Posterior vena cava (tissue), 2 donors: ENCODE data around the gene IL1R2. TPM values are rescaled to one million over a fixed set of nuclear protein-coding genes. Genes with fewer than 3 reads are reported as not detected.

ENCODE experiments used
- DNase-seq: peaks from one replicate; pipeline ENCODE4 v3.0.0-alpha.2; 2020; ENCODE audit warnings: low spot score
- intact Hi-C, 2 donors: fragments of 100-400 bp; cut with DNase I; formaldehyde crosslinking; loops; one replicate each; pipeline versions ENCODE4 v1.14.1 to v1.14.2; 2022 to 2023
- total RNA-seq, 2 donors: library from RNA; stranded (reverse); fragmentation: NEBNext Ultra II Directional; extraction: Animal tissue kit (Norgen Biotek cat#: 25700); gene quantifications; one replicate each; pipeline ENCODE4 v1.2.1, GENCODE V29; 2021
- donor health status: DM: yes; HTN: yes; CAD: no.
- donor health status: DM: yes; HTN: yes; CAD: no.

Gene IL1R2
- total RNA-seq, 2 donors from 2014 or later: 16.3 to 27.0 TPM

DNA sequence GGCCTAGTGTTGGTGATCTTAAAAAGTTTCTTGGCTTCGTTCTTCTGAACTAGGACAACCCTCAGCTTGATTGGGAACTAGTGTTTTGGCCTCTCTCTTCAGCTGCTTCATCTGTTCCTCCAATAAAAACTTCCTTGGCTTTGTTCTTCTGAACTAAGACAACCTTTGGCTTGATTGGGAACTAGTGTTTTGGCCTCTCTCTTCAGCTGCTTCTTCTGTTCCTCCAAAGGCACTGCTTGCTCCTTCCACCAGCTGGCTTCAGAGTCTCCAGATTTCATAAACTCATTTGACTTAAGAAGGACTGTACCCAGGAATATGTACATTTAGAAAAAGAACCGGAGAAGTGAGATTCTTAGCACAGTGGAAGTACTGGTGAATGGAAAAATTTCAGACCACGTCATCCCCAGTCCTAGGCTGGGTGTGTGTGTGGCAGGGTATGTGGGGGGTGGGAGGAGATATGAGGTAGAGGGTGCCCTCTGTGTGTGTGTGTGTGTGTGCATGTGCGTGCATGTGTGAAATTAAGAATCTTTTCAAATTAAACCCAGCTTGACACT, 20.4 kb downstream of the IL1R2 start:
- no peak for DNase-seq
- intact Hi-C loops: no loop called here

- intact Hi-C loops: no loop called here
- no peak for DNase-seq
These were observed 21.7 kb downstream of the IL1R2 start for GRCh38 chr2:102013206-102014040.

GRCh38 chr2:102014041-102014345, 22.2 kb downstream of the IL1R2 start:
- intact Hi-C loops: no loop called here
- no peak for DNase-seq

DNA sequence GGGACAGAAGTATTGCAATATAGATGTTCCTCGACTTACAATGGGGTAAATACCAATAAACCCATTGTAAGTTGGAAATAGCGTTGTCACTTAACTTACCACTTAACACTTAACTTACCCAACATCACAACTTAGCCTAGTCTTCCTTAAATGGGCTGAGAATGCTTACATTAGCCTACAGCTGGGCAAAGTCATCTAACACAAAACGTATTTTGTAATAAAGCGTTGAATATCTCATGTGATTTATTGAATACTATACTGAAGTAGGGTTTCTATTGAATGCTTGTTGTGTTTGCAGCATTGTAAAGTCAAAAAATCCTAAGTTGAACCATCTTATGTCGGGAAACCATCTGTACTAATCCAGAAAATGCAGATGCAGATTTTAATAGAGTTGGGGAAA, 23.6 kb downstream of the IL1R2 start:
- intact Hi-C loops: no loop called here

DNA sequence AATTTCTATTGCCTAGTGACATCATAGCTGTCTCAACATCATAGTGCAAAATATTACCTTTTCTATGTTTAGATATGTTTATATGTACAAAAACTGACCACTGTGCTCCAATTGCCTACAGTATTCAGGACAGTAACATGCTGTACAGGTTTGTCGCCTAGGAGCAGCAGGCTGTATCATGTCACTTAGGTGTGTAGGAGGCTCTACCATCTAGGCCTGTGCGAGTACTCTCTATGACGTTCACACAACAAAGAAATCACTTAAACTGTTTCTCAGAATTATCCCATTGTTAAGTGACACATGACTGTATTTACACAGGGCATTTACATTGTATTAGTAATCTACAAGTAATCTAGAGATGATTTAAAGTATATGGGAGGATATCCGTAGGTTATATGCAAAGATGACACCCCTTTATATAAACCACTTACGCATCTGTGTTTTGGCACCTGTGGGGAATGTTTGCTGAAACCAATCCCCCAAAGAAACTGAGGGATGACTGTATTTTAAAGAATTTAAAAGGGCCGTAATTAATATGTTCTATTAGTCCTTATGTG, 24.7 kb downstream of the IL1R2 start:
- no peak for DNase-seq
- intact Hi-C loops: no loop called here

More for the DNA sequence above, 23.6 kb downstream of the IL1R2 start:
- DNase-seq: no peak

- intact Hi-C loops: no loop called here
- DNase-seq: no peak
These were observed 27.2 kb downstream of the IL1R2 start for GRCh38 chr2:102018823-102019445.

GRCh38 chr2:102020596-102021170, 28.9 kb downstream of the IL1R2 start:
- DNase-seq: peak; percentile 96
- intact Hi-C loops: loop anchor here (2.0 to 10.0 kb wide), 5 partner anchors 42 to 220 kb away; no protein-coding TSS in a partner anchor

DNA sequence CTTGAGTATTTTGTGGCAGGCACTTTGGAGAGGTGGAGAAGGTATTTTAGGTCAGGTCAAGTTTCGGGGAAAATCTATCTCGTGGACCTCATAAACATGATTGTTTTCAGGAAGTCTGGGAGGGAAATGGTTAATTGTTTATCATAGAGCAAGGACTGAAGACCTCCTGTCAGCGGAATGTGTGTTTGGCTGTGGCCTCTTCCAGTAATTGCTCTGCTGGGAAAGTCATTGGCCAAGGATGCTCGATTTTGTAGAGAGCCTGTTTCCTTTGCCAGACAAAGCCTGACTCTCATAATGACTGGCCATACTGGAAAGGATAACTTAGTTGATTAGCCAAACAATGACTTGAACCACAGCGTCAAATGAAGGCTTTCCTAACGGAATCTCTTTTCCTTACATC, 30.0 kb downstream of the IL1R2 start:
- DNase-seq: no peak
- intact Hi-C loops: loop anchor here (2.0 to 10.0 kb wide), 5 partner anchors 41 to 219 kb away; no protein-coding TSS in a partner anchor

GRCh38 chr2:102022884-102023539, 31.3 kb downstream of the IL1R2 start:
- DNase-seq: no peak
- intact Hi-C loops: loop anchor here (5.0 to 10.0 kb wide), 3 partner anchors 39 to 142 kb away; no protein-coding TSS in a partner anchor

GRCh38 chr2:102024410-102024809, 32.6 kb downstream of the IL1R2 start:
- intact Hi-C loops: loop anchor here (5.0 to 10.0 kb wide), 3 partner anchors 38 to 140 kb away; no protein-coding TSS in a partner anchor

GRCh38 chr2:102025016-102025501, 33.3 kb downstream of the IL1R2 start:
- no peak for DNase-seq
- intact Hi-C loops: loop anchor here in 1 of 2 donors (10.0 kb wide), 1 partner anchor 140 kb away; no protein-coding TSS in a partner anchor

More at GRCh38 chr2:102024410-102024809, 32.6 kb downstream of the IL1R2 start:
- no peak for DNase-seq

GRCh38 chr2:102025583-102026267, 34.0 kb downstream of the IL1R2 start:
- DNase-seq: no peak
- intact Hi-C loops: loop anchor here in 1 of 2 donors (10.0 kb wide), 1 partner anchor 139 kb away; no protein-coding TSS in a partner anchor

DNA sequence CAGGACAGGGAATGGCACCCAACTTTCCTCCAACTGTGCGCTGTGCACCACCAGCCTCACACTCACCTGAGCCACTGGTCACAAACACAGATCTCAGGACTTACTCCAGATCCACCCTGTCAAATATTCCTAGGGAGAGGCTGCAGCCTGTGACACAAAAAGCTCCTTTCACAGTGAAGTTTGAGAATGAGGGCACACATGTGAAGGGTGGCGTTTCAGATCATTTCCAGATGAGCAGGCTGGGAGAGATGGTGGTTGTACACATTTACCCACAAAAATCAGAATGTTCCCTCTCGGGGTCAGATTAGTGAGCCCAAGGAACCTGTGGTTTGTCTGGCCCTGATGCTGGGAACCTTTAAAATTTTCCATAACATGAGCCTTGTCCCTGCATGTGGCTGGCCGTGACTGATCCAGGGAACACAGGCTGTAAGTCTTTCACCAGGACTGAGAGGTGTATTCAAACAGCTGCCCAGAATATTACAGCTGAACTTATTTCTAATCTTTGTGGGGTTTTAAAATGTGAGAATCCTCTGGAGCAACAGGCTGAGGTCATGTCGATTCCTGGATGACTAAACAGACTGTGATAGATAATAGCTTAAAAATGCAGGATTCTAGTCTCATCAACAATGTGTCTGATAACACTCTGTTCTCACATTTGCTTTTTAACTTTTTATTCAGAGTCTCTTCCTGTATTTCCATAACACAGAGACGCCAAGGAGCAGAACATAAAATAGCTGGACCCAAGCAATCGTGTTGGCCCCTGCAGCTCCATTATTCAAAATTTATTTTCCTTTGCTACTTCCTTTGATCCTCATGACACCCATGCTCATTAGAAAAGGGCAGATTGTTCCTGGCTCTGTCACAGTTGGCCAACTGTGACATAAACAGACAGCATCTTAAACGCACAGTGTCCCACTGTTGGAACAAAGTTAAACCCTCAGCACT, 35.5 kb downstream of the IL1R2 start:
- no peak for DNase-seq
- intact Hi-C loops: loop anchor here in 1 of 2 donors (1.0 to 10.0 kb wide), 2 partner anchors 23 to 137 kb away; no protein-coding TSS in a partner anchor

- intact Hi-C loops: loop anchor here in 1 of 2 donors (10.0 kb wide), 1 partner anchor 136 kb away; no protein-coding TSS in a partner anchor
- no peak for DNase-seq
These were observed 36.7 kb downstream of the IL1R2 start for GRCh38 chr2:102028470-102028869.

- intact Hi-C loops: loop anchor here in 1 of 2 donors (10.0 kb wide), 1 partner anchor 135 kb away; no protein-coding TSS in a partner anchor
- DNase-seq: no peak
These were observed 37.6 kb downstream of the IL1R2 start for GRCh38 chr2:102029405-102029804.

GRCh38 chr2:102029952-102030351, 38.2 kb downstream of the IL1R2 start:
- intact Hi-C loops: loop anchor here in 1 of 2 donors (10.0 kb wide), 2 partner anchors 135 to 335 kb away; partner anchors contain the start of gene MAP4K4
- DNase-seq: no peak

DNA sequence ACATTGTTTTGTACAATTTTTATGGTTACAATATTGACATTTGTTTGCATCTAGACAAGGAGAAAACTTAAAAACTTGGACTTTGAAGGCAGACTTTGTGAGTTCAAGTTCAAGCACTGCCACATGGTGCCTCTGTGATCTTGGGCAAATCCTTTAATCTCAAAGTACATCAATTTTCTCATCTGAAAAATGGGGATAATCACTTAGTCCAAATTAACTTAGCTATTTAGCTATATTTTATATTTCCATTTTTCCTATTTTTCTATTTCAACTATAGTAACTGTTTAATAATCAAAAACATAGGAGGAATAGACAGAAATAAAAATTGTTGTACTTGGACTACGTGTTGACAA, 38.7 kb downstream of the IL1R2 start:
- DNase-seq: no peak

More for the DNA sequence above, 38.7 kb downstream of the IL1R2 start:
- intact Hi-C loops: loop anchor here in 1 of 2 donors (10.0 kb wide), 1 partner anchor 336 kb away; the partner anchor contains the start of gene MAP4K4
